ENCODE measurements around the gene KLHL4. TPM values are rescaled to one million over a fixed set of nuclear protein-coding genes. Genes with fewer than 3 reads are reported as not detected.

Gene KLHL4
- total and polyA plus RNA-seq, 9 of the 15 experiments (the other 6 are each of a cell fraction or from before 2014, with no cell fraction given), result 0.04 to 0.16 (median 0.06) TPM; not detected in 1

DNA sequence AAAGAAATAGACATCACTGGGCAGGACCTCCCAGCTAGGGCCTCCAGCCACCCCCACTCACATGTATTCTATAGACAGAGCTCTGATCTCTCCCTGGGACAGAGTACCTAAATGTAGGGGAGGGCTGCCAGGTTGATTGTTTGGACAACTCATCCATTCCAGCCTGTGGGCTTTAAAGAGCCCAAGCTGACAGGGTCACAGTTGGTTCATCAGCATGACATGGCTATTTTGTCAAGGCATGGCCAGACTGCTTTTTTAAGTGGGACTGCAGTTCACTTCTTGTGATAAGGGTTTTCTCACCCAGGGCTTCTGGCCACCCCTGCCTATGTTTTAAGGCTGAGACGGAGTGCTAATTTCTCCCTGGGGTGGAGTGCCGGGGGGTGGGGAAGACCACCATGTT, 63.3 kb downstream of the KLHL4 start (continued):
- TF ChIP-seq ETV5 (CRISPR knock-in tag; IDR thresholded peaks at IDR 0.05; ENCODE audit: low read depth) (no peak), HMG20A (CRISPR knock-in tag; conservative IDR thresholded peaks at IDR 0.05) (no peak), FOXJ2 (tag; IDR thresholded peaks at IDR 0.05) (no peak), MCM7 (IDR thresholded peaks at IDR 0.05) (no peak), TCF3 (CRISPR knock-in tag; IDR thresholded peaks at IDR 0.05) (no peak), ZNF592 (IDR thresholded peaks at IDR 0.05) (0 out of 2 replicates have a peak, but pooled peaks have one; percentile 19), FOSL1 (tag; conservative IDR thresholded peaks at IDR 0.05) (no peak), STAT5A (IDR thresholded peaks at IDR 0.05; ENCODE audit: borderline replicate concordance, low read length) (no peak), EZH2 (IDR thresholded peaks at IDR 0.05; ENCODE audit: borderline replicate concordance, low read depth, low read length) (no peak), BACH1 (tag; IDR thresholded peaks at IDR 0.05) (0 out of 2 replicates have a peak, but pooled peaks have one; percentile 27)
- TF ChIP-seq, protein P1, sequence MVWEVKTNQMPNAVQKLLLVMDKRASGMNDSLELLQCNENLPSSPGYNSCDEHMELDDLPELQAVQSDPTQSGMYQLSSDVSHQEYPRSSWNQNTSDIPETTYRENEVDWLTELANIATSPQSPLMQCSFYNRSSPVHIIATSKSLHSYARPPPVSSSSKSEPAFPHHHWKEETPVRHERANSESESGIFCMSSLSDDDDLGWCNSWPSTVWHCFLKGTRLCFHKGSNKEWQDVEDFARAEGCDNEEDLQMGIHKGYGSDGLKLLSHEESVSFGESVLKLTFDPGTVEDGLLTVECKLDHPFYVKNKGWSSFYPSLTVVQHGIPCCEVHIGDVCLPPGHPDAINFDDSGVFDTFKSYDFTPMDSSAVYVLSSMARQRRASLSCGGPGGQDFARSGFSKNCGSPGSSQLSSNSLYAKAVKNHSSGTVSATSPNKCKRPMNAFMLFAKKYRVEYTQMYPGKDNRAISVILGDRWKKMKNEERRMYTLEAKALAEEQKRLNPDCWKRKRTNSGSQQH (CRISPR knock-in tag; IDR thresholded peaks at IDR 0.05), result no peak

All from K562 (cell line).